ENCODE results near the gene MARCKS.
A peak's percentile ranks its signal among the peaks of the same experiment; 100 is the strongest.
"Not testable (repeated sequence)": the region's sequence is repeated elsewhere in the genome, so short reads cannot be mapped to it uniquely, and the experiment has no call there.

The MARCKS gene

GRCh38 chr6:113888493-113888892 lies 31.3 kb downstream of the MARCKS start:
- DNase-seq, result no peak

GRCh38 chr6:113888956-113889630 lies 31.9 kb downstream of the MARCKS start:
- no peak for DNase-seq

GRCh38 chr6:113893451-113893850 lies 36.3 kb downstream of the MARCKS start:
- DNase-seq, result no peak

GRCh38 chr6:113893866-113894265 lies 36.7 kb downstream of the MARCKS start:
- no peak for DNase-seq

GRCh38 chr6:113894712-113895674 lies 37.8 kb downstream of the MARCKS start:
- no peak for DNase-seq

- no peak for DNase-seq
Measured at GRCh38 chr6:113901482-113901881, 44.3 kb downstream of the MARCKS start.

- DNase-seq, result no peak
Measured at GRCh38 chr6:113903666-113904330, 46.7 kb downstream of the MARCKS start.

GRCh38 chr6:113907102-113907815 lies 50.1 kb downstream of the MARCKS start:
- DNase-seq, result no peak

- DNase-seq, result no peak
Measured at GRCh38 chr6:113908801-113909200, 51.7 kb downstream of the MARCKS start.

GRCh38 chr6:113909224-113909856 lies 52.2 kb downstream of the MARCKS start:
- peak; percentile 31 for DNase-seq

- not testable (repeated sequence) for DNase-seq
Measured at GRCh38 chr6:113910285-113910684, 53.1 kb downstream of the MARCKS start.

Data from COR-L47 (cell line).